Fibroblast of lung (primary cell): ENCODE data around the gene MLXIP. TPM values are rescaled to one million over a fixed set of nuclear protein-coding genes. Genes with fewer than 3 reads are reported as not detected.
"Not testable (repeated sequence)": the region's sequence is repeated elsewhere in the genome, so short reads cannot be mapped to it uniquely, and the experiment has no call there.

ENCODE experiments used
- DNase-seq, 2 donors: peaks; one replicate each; pipeline versions ENCODE4 v3.0.0 to v3.0.0-alpha.2; 2010; ENCODE audit warnings: low read depth in 2 of 2
- H2AFZ ChIP-seq: 2 replicates; pipeline ENCODE4 v1.5.1; 2012; ENCODE audit warnings: low read length, control low read depth, inconsistent platforms
- H3K27ac ChIP-seq: 2 replicates; pipeline ENCODE4 v1.5.1; 2011; ENCODE audit warnings: low read length, control low read depth; ENCODE audit not compliant: insufficient read depth
- H3K27me3 ChIP-seq: 2 replicates; pipeline ENCODE4 v1.5.1; 2011; ENCODE audit warnings: mild to moderate bottlenecking, low read length; ENCODE audit not compliant: control insufficient read depth, insufficient read depth
- H3K36me3 ChIP-seq: 2 replicates; pipeline ENCODE4 v1.5.1; 2011; ENCODE audit warnings: low read length; ENCODE audit not compliant: control insufficient read depth, insufficient read depth
- H3K4me1 ChIP-seq: 2 replicates; pipeline ENCODE4 v1.5.1; 2011; ENCODE audit warnings: low read length; ENCODE audit not compliant: control insufficient read depth, insufficient read depth; ENCODE audit errors: extremely low read depth
- H3K4me2 ChIP-seq: 2 replicates; pipeline ENCODE4 v1.5.1; 2011; ENCODE audit warnings: low read length, control low read depth; ENCODE audit not compliant: insufficient read depth; ENCODE audit errors: extremely low read depth
- H3K4me3 ChIP-seq, 4 experiments: fragments of 200-600 bp in 1 of 4; sonication (generic) in 1 of 4; replicated peaks in 1 of 4; 2 replicates each; pipeline ENCODE4 v1.5.1; 2011 to 2016; ENCODE audit warnings: low read length in 4 of 4, low read depth in 3 of 4, mild to moderate bottlenecking in 3 of 4, control low read depth in 2 of 4, inconsistent platforms in 1 of 4, mixed read lengths in 1 of 4; ENCODE audit not compliant: insufficient read depth in 1 of 4; ENCODE audit errors: control extremely low read depth in 1 of 4
- H3K79me2 ChIP-seq: 2 replicates; pipeline ENCODE4 v1.5.1; 2012; ENCODE audit warnings: mild to moderate bottlenecking, low read length, inconsistent platforms; ENCODE audit not compliant: control insufficient read depth, insufficient read depth
- H3K9ac ChIP-seq: 2 replicates; pipeline ENCODE4 v1.5.1; 2011; ENCODE audit warnings: mild to moderate bottlenecking, low read length, control low read depth; ENCODE audit not compliant: insufficient read depth
- H3K9me3 ChIP-seq: 2 replicates; pipeline ENCODE4 v1.5.1; 2012; ENCODE audit warnings: low read depth, low read length; ENCODE audit not compliant: control insufficient read depth, insufficient read depth
- H4K20me1 ChIP-seq: 2 replicates; pipeline ENCODE4 v1.5.1; 2011; ENCODE audit warnings: low read length; ENCODE audit not compliant: control insufficient read depth, insufficient read depth; ENCODE audit errors: extremely low read depth
- CTCF ChIP-seq, 2 donors: IDR thresholded peaks in 1 of 2; conservative IDR thresholded peaks in 1 of 2; 1 replicate in 1 of 2; 2 replicates in 1 of 2; pipeline ENCODE4 v1.5.1; 2011 to 2012; ENCODE audit warnings: low read length in 2 of 2, control low read depth in 1 of 2, inconsistent platforms in 1 of 2, low read depth in 1 of 2, mild to moderate bottlenecking in 1 of 2
- EZH2 ChIP-seq: IDR thresholded peaks from 2 replicates; pipeline ENCODE4 v1.5.1; 2012; ENCODE audit warnings: low read length, control low read depth, mild to moderate bottlenecking; ENCODE audit errors: missing control alignments
- polyA plus RNA-seq, 2 donors: library from polyadenylated mRNA; depleted of rRNA in 1 of 2; stranded (reverse) in 1 of 2; unstranded in 1 of 2; fragments of >200 nt; gene quantifications; 2 replicates each; pipeline ENCODE4 v1.2.1, GENCODE V29; 2011 to 2012; ENCODE audit warnings: missing spikeins in 1 of 2
- total RNA-seq: library from RNA; depleted of rRNA; stranded (reverse); fragments of >200 nt; gene quantifications from 2 replicates; pipeline ENCODE4 v1.2.1, GENCODE V29; 2014

The MLXIP gene
- total and polyA plus RNA-seq, 2 donors (not counting 1 experiment from before 2014, with no cell fraction given): 6.6 to 17.0 TPM

- no peak for TF ChIP-seq CTCF (conservative IDR thresholded peaks at IDR 0.05 in 1 of 2, IDR thresholded peaks at IDR 0.05 in 1 of 2; ENCODE audit: low read depth in 1 of 2, low read length in 2 of 2)
- no peak for TF ChIP-seq EZH2
- H3K4me3 ChIP-seq: no peak overlapping the region
- H3K4me2 ChIP-seq: no peak overlapping the region
- no peaks in the 10 kb centered on the region for H3K79me2 ChIP-seq
- H3K27me3 ChIP-seq: peaks cover 6% of the 10 kb centered on the region
- H3K9me3 ChIP-seq: no peaks in the 10 kb centered on the region
- no peaks in the 10 kb centered on the region for H3K4me1 ChIP-seq
- H2AFZ ChIP-seq: no peak overlapping the region
- no peak overlapping the region for H3K9ac ChIP-seq
- no peak overlapping the region for H3K27ac ChIP-seq
- no peaks in the 10 kb centered on the region for H3K36me3 ChIP-seq
- no peaks in the 10 kb centered on the region for H4K20me1 ChIP-seq
- DNase-seq: no peak
These were observed 93.8 kb downstream of the MLXIP start for GRCh38 chr12:122172262-122172939.

GRCh38 chr12:122174155-122174845, 95.7 kb downstream of the MLXIP start, which contains the start of gene IL31:
Gene IL31, minus strand, starts transcription at chr12:122174221. Its CDS starts 49 bp downstream, at chr12:122174172.
- H3K4me1 ChIP-seq: no peaks in the 10 kb centered on the region
- no peak within 1 kb of the TSS for H2AFZ ChIP-seq
- no peak within 1 kb of the TSS for H3K4me3 ChIP-seq
- no peaks in the 10 kb centered on the region for H4K20me1 ChIP-seq
- no peak for DNase-seq
- no peaks in the 10 kb centered on the region for H3K9me3 ChIP-seq
- no peak within 1 kb of the TSS for H3K9ac ChIP-seq
- no peaks in the 10 kb centered on the region for H3K36me3 ChIP-seq
- no peak within 1 kb of the TSS for H3K4me2 ChIP-seq
- no peak for TF ChIP-seq EZH2
- no peak for TF ChIP-seq CTCF (conservative IDR thresholded peaks at IDR 0.05 in 1 of 2, IDR thresholded peaks at IDR 0.05 in 1 of 2; ENCODE audit: low read depth in 1 of 2, low read length in 2 of 2)
- H3K27me3 ChIP-seq: peaks cover 6% of the 10 kb centered on the region
- no peak within 1 kb of the TSS for H3K27ac ChIP-seq
- no peaks in the 10 kb centered on the region for H3K79me2 ChIP-seq

- H3K9me3 ChIP-seq, H3K36me3 ChIP-seq, H2AFZ ChIP-seq, H3K4me2 ChIP-seq, H4K20me1 ChIP-seq, H3K27me3 ChIP-seq, H3K4me3 ChIP-seq, H3K4me1 ChIP-seq, H3K9ac ChIP-seq, DNase-seq, H3K27ac ChIP-seq, H3K79me2 ChIP-seq: not testable (repeated sequence)
These were observed 97.9 kb downstream of the MLXIP start for GRCh38 chr12:122176473-122176872.
